ENCODE data around the gene ABL1.

Gene ABL1

GRCh38 chr9:130834371-130835336 lies at the start of gene ABL1:
TSS of gene ABL1 (plus strand) at chr9:130835254. CDS start at chr9:130835447, 193 bp downstream.
- Histone ChIP-seq H3K4me3 (ENCODE audit: low read length, poor library complexity, severe bottlenecking) (peak within 1 kb of the TSS; percentile 88), H3K4me2 (ENCODE audit: low read depth, low read length, poor library complexity, severe bottlenecking) (peak within 1 kb of the TSS; percentile 84), H3K9me2 (replicated peaks; ENCODE audit: low read depth, low read length) (no peaks in the 10 kb centered on the region), H4K20me1 (ENCODE audit: insufficient read depth, low read length, poor library complexity, severe bottlenecking) (peaks cover 20% of the 10 kb centered on the region), H3K36me3 (ENCODE audit: insufficient read depth, low read length) (no peaks in the 10 kb centered on the region), H2AFZ (ENCODE audit: low read length) (peak within 1 kb of the TSS; percentile 78), H3K9me3 (ENCODE audit: insufficient read depth, low read depth, low read length) (no peaks in the 10 kb centered on the region), H3K27me3 (ENCODE audit: insufficient read depth, low read length, poor library complexity, severe bottlenecking) (no peaks in the 10 kb centered on the region), H3K79me2 (ENCODE audit: insufficient read depth, low read length) (peaks cover 55% of the 10 kb centered on the region), H3K9ac (ENCODE audit: low read depth, low read length, poor library complexity, severe bottlenecking) (peak within 1 kb of the TSS; percentile 90), H3K4me1 (ENCODE audit: insufficient read depth, low read length, poor library complexity, severe bottlenecking) (peaks cover 31% of the 10 kb centered on the region), H3F3A (ENCODE audit: low read depth) (no peaks in the 10 kb centered on the region)
- TF ChIP-seq CTCF (conservative IDR thresholded peaks at IDR 0.05; ENCODE audit: low read length) (no peak), EZH2phosphoT487 (IDR thresholded peaks at IDR 0.05; ENCODE audit: borderline replicate concordance) (no peak)

- no peaks in the 10 kb centered on the region for H3K27me3 ChIP-seq (ENCODE audit: insufficient read depth, low read length, poor library complexity, severe bottlenecking)
- no peak overlapping the region for H3K9ac ChIP-seq (ENCODE audit: low read depth, low read length, poor library complexity, severe bottlenecking)
- no peaks in the 10 kb centered on the region for H3F3A ChIP-seq (ENCODE audit: low read depth)
- no peaks in the 10 kb centered on the region for H3K4me1 ChIP-seq (ENCODE audit: insufficient read depth, low read length, poor library complexity, severe bottlenecking)
- H3K9me3 ChIP-seq (ENCODE audit: insufficient read depth, low read depth, low read length): no peaks in the 10 kb centered on the region
- no peak overlapping the region for H3K4me3 ChIP-seq (ENCODE audit: low read length, poor library complexity, severe bottlenecking)
- H3K9me2 ChIP-seq (replicated peaks; ENCODE audit: low read depth, low read length): no peaks in the 10 kb centered on the region
- no peak for TF ChIP-seq EZH2phosphoT487 (IDR thresholded peaks at IDR 0.05; ENCODE audit: borderline replicate concordance)
- TF ChIP-seq CTCF (conservative IDR thresholded peaks at IDR 0.05; ENCODE audit: low read length): no peak
- H3K79me2 ChIP-seq (ENCODE audit: insufficient read depth, low read length): no peaks in the 10 kb centered on the region
- H2AFZ ChIP-seq (ENCODE audit: low read length): no peak overlapping the region
- H4K20me1 ChIP-seq (ENCODE audit: insufficient read depth, low read length, poor library complexity, severe bottlenecking): no peaks in the 10 kb centered on the region
- H3K36me3 ChIP-seq (ENCODE audit: insufficient read depth, low read length): no peaks in the 10 kb centered on the region
- H3K4me2 ChIP-seq (ENCODE audit: low read depth, low read length, poor library complexity, severe bottlenecking): no peak overlapping the region
These were observed 49.0 kb upstream of the ABL1 start for GRCh38 chr9:130785940-130786508.

GRCh38 chr9:130786526-130786925 lies 48.5 kb upstream of the ABL1 start:
- no peaks in the 10 kb centered on the region for H3K9me2 ChIP-seq (replicated peaks; ENCODE audit: low read depth, low read length)
- no peaks in the 10 kb centered on the region for H3F3A ChIP-seq (ENCODE audit: low read depth)
- no peaks in the 10 kb centered on the region for H4K20me1 ChIP-seq (ENCODE audit: insufficient read depth, low read length, poor library complexity, severe bottlenecking)
- no peaks in the 10 kb centered on the region for H3K36me3 ChIP-seq (ENCODE audit: insufficient read depth, low read length)
- H3K9me3 ChIP-seq (ENCODE audit: insufficient read depth, low read depth, low read length): no peaks in the 10 kb centered on the region
- H3K79me2 ChIP-seq (ENCODE audit: insufficient read depth, low read length): no peaks in the 10 kb centered on the region
- H3K4me2 ChIP-seq (ENCODE audit: low read depth, low read length, poor library complexity, severe bottlenecking): no peak overlapping the region
- H3K27me3 ChIP-seq (ENCODE audit: insufficient read depth, low read length, poor library complexity, severe bottlenecking): no peaks in the 10 kb centered on the region
- no peak overlapping the region for H3K9ac ChIP-seq (ENCODE audit: low read depth, low read length, poor library complexity, severe bottlenecking)
- TF ChIP-seq EZH2phosphoT487 (IDR thresholded peaks at IDR 0.05; ENCODE audit: borderline replicate concordance) (no peak), CTCF (conservative IDR thresholded peaks at IDR 0.05; ENCODE audit: low read length) (no peak)
- no peak overlapping the region for H3K4me3 ChIP-seq (ENCODE audit: low read length, poor library complexity, severe bottlenecking)
- H2AFZ ChIP-seq (ENCODE audit: low read length): no peak overlapping the region
- H3K4me1 ChIP-seq (ENCODE audit: insufficient read depth, low read length, poor library complexity, severe bottlenecking): no peaks in the 10 kb centered on the region
